Prostate gland (tissue), 2 donors: ENCODE results near the gene STXBP3.

Experiments used
- CTCF ChIP-seq, 4 experiments: fragments of 200-600 bp in 2 of 4; fragments of 450-650 bp in 2 of 4; sonication (generic) in 2 of 4; IDR thresholded peaks; 1 replicate in 3 of 4; 2 replicates in 1 of 4; pipeline ENCODE4 v1.5.1; 2016 to 2019; ENCODE audit warnings: antibody characterized with exemption in 4 of 4, mild to moderate bottlenecking in 2 of 4, moderate library complexity in 2 of 4
- POLR2A ChIP-seq: fragments of 450-650 bp; IDR thresholded peaks from one replicate; pipeline ENCODE4 v1.6.1; 2016; ENCODE audit warnings: antibody characterized with exemption, mild to moderate bottlenecking

- TF ChIP-seq CTCF (IDR thresholded peaks at IDR 0.05) = no peak
- no peak for TF ChIP-seq POLR2A
These were observed 42.5 kb upstream of the STXBP3 start for GRCh38 chr1:108703939-108704338.
